Left colon (tissue), 2 donors: Measurements from ENCODE around the gene ACMSD. TPM values are rescaled to one million over a fixed set of nuclear protein-coding genes. Genes with fewer than 3 reads are reported as not detected.

ENCODE experiments used
- ATAC-seq: fragments of 200-7000 bp; cut with Tn5 transposase; one replicate; pipeline ENCODE4 v1.9.1; 2020; ENCODE audit warnings: mild to moderate bottlenecking, moderate library complexity
- DNase-seq, 2 donors: peaks; one replicate each; pipeline ENCODE4 v3.0.0-alpha.2; 2020
- intact Hi-C, 2 donors: fragments of 100-400 bp; cut with DNase I in 1 of 2; cut with micrococcal nuclease in 1 of 2; formaldehyde crosslinking; loops; one replicate each; pipeline versions ENCODE4 v1.11.2 to v1.14.0; 2022; cut with DNase I, micrococcal nuclease
- microRNA-seq, 2 donors: library from miRNA; unstranded; fragments of <30 nt; microRNA quantifications; one replicate each; pipeline versions ENCODE4 v1.1.0 to v1.2.0, GENCODE V29; 2020
- total RNA-seq, 2 donors: library from RNA; stranded (reverse); fragmentation: NEBNext Ultra II Directional; extraction: Animal tissue kit (Norgen Biotek cat#: 25700); gene quantifications; one replicate each; pipeline ENCODE4 v1.2.1, GENCODE V29; 2021
- donor health status: DM: no; HTN: no; CAD: no.
- donor health status: DM: yes; HTN: yes; CAD: no.

The ACMSD gene
- total RNA-seq, 2 donors from 2014 or later: not detected

GRCh38 chr2:134932864-134933526 lies 94.6 kb downstream of the ACMSD start:
- intact Hi-C loops: no loop called here
- ATAC-seq (no peak), DNase-seq (no peak)

GRCh38 chr2:134933732-134934131 lies 95.3 kb downstream of the ACMSD start:
- intact Hi-C loops: no loop called here
- no peak for ATAC-seq

GRCh38 chr2:134934150-134934549 lies 95.7 kb downstream of the ACMSD start:
- ATAC-seq (no peak), DNase-seq (no peak)
- intact Hi-C loops: no loop called here

More at GRCh38 chr2:134933732-134934131, 95.3 kb downstream of the ACMSD start:
- DNase-seq: no peak

- intact Hi-C loops: no loop called here
- ATAC-seq (no peak), DNase-seq (no peak)
Observed at GRCh38 chr2:134934641-134935040, 96.2 kb downstream of the ACMSD start.

GRCh38 chr2:134936691-134937090 lies 98.3 kb downstream of the ACMSD start:
- no peak for ATAC-seq

GRCh38 chr2:134943540-134943939 lies 105.1 kb downstream of the ACMSD start:
- DNase-seq: no peak
- intact Hi-C loops: no loop called here
- ATAC-seq: no peak

More at GRCh38 chr2:134936691-134937090, 98.3 kb downstream of the ACMSD start:
- intact Hi-C loops: no loop called here
- no peak for DNase-seq

- ATAC-seq (no peak), DNase-seq (no peak)
- intact Hi-C loops: no loop called here
Observed at GRCh38 chr2:134944975-134945374, 106.6 kb downstream of the ACMSD start.

GRCh38 chr2:134946073-134946472 lies 107.7 kb downstream of the ACMSD start:
- intact Hi-C loops: no loop called here
- ATAC-seq: no peak
- DNase-seq: no peak

GRCh38 chr2:134949981-134950708 lies 111.7 kb downstream of the ACMSD start:
- intact Hi-C loops: no loop called here
- ATAC-seq (peak; percentile 92), DNase-seq (no peak)

GRCh38 chr2:134950886-134951285 lies 112.5 kb downstream of the ACMSD start:
- no peak for DNase-seq
- no peak for ATAC-seq
- intact Hi-C loops: no loop called here

Small RNA genes within 50 kb of the gene (microRNA-seq; reads per million reads assigned to microRNA genes)
- 0 reads per million in 2 donors for gene MIR5590

Other genes starting within 250 kb of the ACMSD start
- gene TMEM163, start 119.6 kb upstream of the ACMSD start, total RNA-seq: under 1 TPM in 1 of 2 donors, not detected in 1; 0.25 TPM
- gene CCNT2, start 80.2 kb downstream of the ACMSD start, total RNA-seq: 10 to 100 TPM; 33.9 to 35.3 TPM
- gene MAP3K19, start 208.8 kb downstream of the ACMSD start, total RNA-seq: not detected
- 10 to 100 TPM; 41.1 to 42.9 TPM for gene RAB3GAP1, start 213.7 kb downstream of the ACMSD start, total RNA-seq